Mesendoderm (in vitro differentiated cells): ENCODE data around the gene DUSP10.

Experiments
- DNase-seq: peaks from one replicate; pipeline ENCODE4 v3.0.0; 2013
- H2AK5ac ChIP-seq: 2 replicates; pipeline ENCODE4 v1.6.1; 2013; ENCODE audit warnings: low read length, inconsistent platforms
- H2BK120ac ChIP-seq: 2 replicates; pipeline ENCODE4 v1.6.1; 2013; ENCODE audit warnings: low read depth, mild to moderate bottlenecking, low read length, moderate library complexity, mixed read lengths
- H2BK15ac ChIP-seq: replicated peaks from 2 replicates; pipeline ENCODE4 v1.6.1; 2013; ENCODE audit warnings: low read depth, mild to moderate bottlenecking, moderate library complexity
- H2BK5ac ChIP-seq: 2 replicates; pipeline ENCODE4 v1.6.1; 2013; ENCODE audit warnings: low read length, inconsistent platforms
- H3K18ac ChIP-seq: 2 replicates; pipeline ENCODE4 v1.6.1; 2013; ENCODE audit warnings: mild to moderate bottlenecking, low read length, mixed read lengths
- H3K23ac ChIP-seq: one replicate; pipeline ENCODE4 v1.6.1; 2013; ENCODE audit warnings: low read length
- H3K27ac ChIP-seq: 2 replicates; pipeline ENCODE4 v1.5.1; 2013; ENCODE audit warnings: low read depth, mild to moderate bottlenecking, inconsistent platforms, low read length, moderate library complexity
- H3K27me3 ChIP-seq: 2 replicates; pipeline ENCODE4 v1.6.1; 2013; ENCODE audit warnings: low read length, control low read depth, mild to moderate bottlenecking, inconsistent platforms; ENCODE audit not compliant: insufficient read depth, poor library complexity
- H3K36me3 ChIP-seq: 2 replicates; pipeline ENCODE4 v1.6.1; 2013; ENCODE audit warnings: low read length, inconsistent platforms; ENCODE audit not compliant: control insufficient read depth, insufficient read depth
- H3K4ac ChIP-seq: one replicate; pipeline ENCODE4 v1.6.1; 2013; ENCODE audit warnings: low read depth, mild to moderate bottlenecking, low read length, moderate library complexity
- H3K4me1 ChIP-seq: 2 replicates; pipeline ENCODE4 v1.6.1; 2013; ENCODE audit warnings: low read depth, low read length, inconsistent platforms; ENCODE audit not compliant: control insufficient read depth
- H3K4me2 ChIP-seq: 2 replicates; pipeline ENCODE4 v1.6.1; 2013; ENCODE audit warnings: low read length
- H3K4me3 ChIP-seq: 2 replicates; pipeline ENCODE4 v1.5.1; 2013; ENCODE audit warnings: mild to moderate bottlenecking, low read length
- H3K56ac ChIP-seq: one replicate; pipeline ENCODE4 v1.6.1; 2013; ENCODE audit warnings: low read length
- H3K79me1 ChIP-seq: 2 replicates; pipeline ENCODE4 v1.6.1; 2013; ENCODE audit warnings: low read length, inconsistent platforms
- H3K79me2 ChIP-seq: 2 replicates; pipeline ENCODE4 v1.6.1; 2013; ENCODE audit warnings: mild to moderate bottlenecking, low read length; ENCODE audit not compliant: control insufficient read depth, insufficient read depth
- H3K9ac ChIP-seq: 2 replicates; pipeline ENCODE4 v1.6.1; 2013; ENCODE audit warnings: low read length, inconsistent platforms
- H4K5ac ChIP-seq: one replicate; pipeline ENCODE4 v1.6.1; 2013; ENCODE audit warnings: low read length
- H4K8ac ChIP-seq: one replicate; pipeline ENCODE4 v1.6.1; 2013; ENCODE audit warnings: low read depth, mild to moderate bottlenecking, control low read depth, low read length, moderate library complexity
- WGBS: extraction: QIAGEN DNeasy Blood & Tissue Kit; methylation state at CpG from one replicate; pipeline ENCODE4 v1.1.7; 2013; ENCODE audit warnings: low lambda C conversion rate, missing lambda C conversion rate; ENCODE audit not compliant: insufficient coverage; ENCODE audit errors: extremely low coverage; 5-methylcytosine and 5-hydroxymethylcytosine counted together

DUSP10 gene

DNA sequence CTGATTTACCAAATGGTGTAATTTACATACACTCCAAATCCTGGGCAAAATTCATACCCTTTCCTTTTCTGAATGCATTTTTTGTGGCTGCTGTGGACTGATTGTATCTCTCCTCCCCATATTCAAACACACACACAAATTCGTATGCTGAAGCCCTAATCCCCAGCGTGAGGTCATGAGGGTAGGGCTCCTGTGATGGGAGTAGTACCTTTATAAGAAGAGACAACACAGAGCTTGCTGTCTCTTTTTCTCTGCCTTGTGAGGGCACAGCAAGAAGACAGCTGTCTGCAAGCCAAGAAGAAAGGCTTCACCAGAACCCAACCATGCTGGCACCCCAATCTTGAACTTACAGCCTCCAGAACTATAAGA is 24.4 kb downstream of the DUSP10 start:
- no peak for DNase-seq
- H3K79me2 ChIP-seq = peaks cover 8% of the 10 kb centered on the region
- no peak overlapping the region for H3K4me2 ChIP-seq
- no peak overlapping the region for H3K4ac ChIP-seq
- H4K8ac ChIP-seq = no peak overlapping the region
- H3K9ac ChIP-seq = no peak overlapping the region
- H3K56ac ChIP-seq = peak overlapping the region; percentile 56
- H2BK120ac ChIP-seq = no peak overlapping the region
- WGBS = no CpG with 5 or more reads among the region's 2 CpGs
- H3K79me1 ChIP-seq = peaks cover 19% of the 10 kb centered on the region
- H3K4me1 ChIP-seq = peaks cover 20% of the 10 kb centered on the region
- no peak overlapping the region for H4K5ac ChIP-seq
- no peak overlapping the region for H2BK15ac ChIP-seq
- no peak overlapping the region for H3K23ac ChIP-seq
- no peak overlapping the region for H3K18ac ChIP-seq
- H3K27ac ChIP-seq = no peak overlapping the region
- H3K4me3 ChIP-seq = no peak overlapping the region
- H3K36me3 ChIP-seq = no peaks in the 10 kb centered on the region
- H2BK5ac ChIP-seq = no peak overlapping the region
- H2AK5ac ChIP-seq = no peak overlapping the region
- no peaks in the 10 kb centered on the region for H3K27me3 ChIP-seq

GRCh38 chr1:221716713-221717484 is 25.0 kb downstream of the DUSP10 start:
- no peak overlapping the region for H2BK15ac ChIP-seq
- no CpG with 5 or more reads among the region's 7 CpGs for WGBS
- no peak overlapping the region for H3K18ac ChIP-seq
- H3K4me1 ChIP-seq = peaks cover 20% of the 10 kb centered on the region
- no peak overlapping the region for H3K4ac ChIP-seq
- H3K27ac ChIP-seq = no peak overlapping the region
- H3K79me1 ChIP-seq = peaks cover 19% of the 10 kb centered on the region
- H4K8ac ChIP-seq = no peak overlapping the region
- DNase-seq = peak; percentile 30
- no peak overlapping the region for H3K9ac ChIP-seq
- no peak overlapping the region for H3K4me2 ChIP-seq
- H3K56ac ChIP-seq = peak overlapping the region; percentile 56
- no peaks in the 10 kb centered on the region for H3K36me3 ChIP-seq
- H3K4me3 ChIP-seq = no peak overlapping the region
- H3K27me3 ChIP-seq = no peaks in the 10 kb centered on the region
- no peak overlapping the region for H2BK120ac ChIP-seq
- H3K23ac ChIP-seq = peak overlapping the region; percentile 45
- H2BK5ac ChIP-seq = no peak overlapping the region
- peaks cover 8% of the 10 kb centered on the region for H3K79me2 ChIP-seq
- H2AK5ac ChIP-seq = peak overlapping the region; percentile 45
- no peak overlapping the region for H4K5ac ChIP-seq

DNA sequence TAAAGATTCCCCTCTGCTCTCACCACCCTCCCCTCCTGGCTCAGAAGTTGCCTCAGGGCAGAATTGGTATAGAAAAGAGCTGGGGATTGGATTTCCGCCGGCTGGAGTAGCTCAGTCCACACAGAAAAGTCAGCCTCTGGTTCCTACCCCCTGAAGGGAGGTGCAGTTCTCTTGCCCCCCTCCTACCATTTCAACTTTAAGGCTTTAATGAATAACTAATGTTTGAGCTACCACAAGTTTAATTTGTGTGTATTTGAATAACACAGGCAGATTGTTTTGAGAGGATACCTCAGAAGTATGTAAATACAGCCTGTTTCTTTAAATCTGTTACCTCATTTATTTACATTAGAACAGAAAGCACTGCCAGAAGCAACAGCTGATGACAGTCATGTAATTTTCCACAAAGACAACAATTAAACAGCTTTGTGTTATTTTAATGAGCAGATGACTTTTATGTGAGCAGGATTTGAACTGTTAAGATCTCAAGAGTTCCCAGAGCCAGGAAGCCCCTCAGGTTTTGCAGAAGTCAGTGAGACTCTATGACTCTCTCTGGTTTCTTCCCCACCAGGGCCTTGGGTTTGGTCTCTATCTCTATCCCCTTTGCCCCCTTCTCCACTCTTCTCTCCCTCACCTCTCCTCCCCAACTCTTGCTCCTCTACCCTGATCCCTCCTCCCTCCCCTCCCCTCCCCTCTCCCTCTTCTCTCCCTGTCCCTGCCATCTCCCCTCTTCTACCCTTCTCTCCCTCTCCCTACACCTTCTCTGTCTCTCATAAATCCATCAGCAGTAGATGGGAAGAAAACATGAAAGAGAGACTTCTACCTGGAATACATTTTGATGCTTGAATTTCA is 26.3 kb downstream of the DUSP10 start:
- Histone ChIP-seq H3K9ac (no peak overlapping the region), H3K36me3 (no peaks in the 10 kb centered on the region), H3K27me3 (no peaks in the 10 kb centered on the region), H3K4me2 (no peak overlapping the region), H2BK5ac (no peak overlapping the region), H3K79me2 (peaks cover 6% of the 10 kb centered on the region), H3K4me1 (peaks cover 20% of the 10 kb centered on the region), H3K23ac (no peak overlapping the region), H2BK120ac (no peak overlapping the region), H4K5ac (no peak overlapping the region), H3K4ac (no peak overlapping the region), H2BK15ac (no peak overlapping the region), H3K79me1 (peaks cover 17% of the 10 kb centered on the region), H2AK5ac (no peak overlapping the region), H4K8ac (no peak overlapping the region), H3K27ac (peak overlapping the region; percentile 58), H3K18ac (peak overlapping the region; percentile 21), H3K56ac (peak overlapping the region; percentile 27), H3K4me3 (no peak overlapping the region)
- peak; percentile 89 for DNase-seq
- no CpG with 5 or more reads among the region's 2 CpGs for WGBS

DNA sequence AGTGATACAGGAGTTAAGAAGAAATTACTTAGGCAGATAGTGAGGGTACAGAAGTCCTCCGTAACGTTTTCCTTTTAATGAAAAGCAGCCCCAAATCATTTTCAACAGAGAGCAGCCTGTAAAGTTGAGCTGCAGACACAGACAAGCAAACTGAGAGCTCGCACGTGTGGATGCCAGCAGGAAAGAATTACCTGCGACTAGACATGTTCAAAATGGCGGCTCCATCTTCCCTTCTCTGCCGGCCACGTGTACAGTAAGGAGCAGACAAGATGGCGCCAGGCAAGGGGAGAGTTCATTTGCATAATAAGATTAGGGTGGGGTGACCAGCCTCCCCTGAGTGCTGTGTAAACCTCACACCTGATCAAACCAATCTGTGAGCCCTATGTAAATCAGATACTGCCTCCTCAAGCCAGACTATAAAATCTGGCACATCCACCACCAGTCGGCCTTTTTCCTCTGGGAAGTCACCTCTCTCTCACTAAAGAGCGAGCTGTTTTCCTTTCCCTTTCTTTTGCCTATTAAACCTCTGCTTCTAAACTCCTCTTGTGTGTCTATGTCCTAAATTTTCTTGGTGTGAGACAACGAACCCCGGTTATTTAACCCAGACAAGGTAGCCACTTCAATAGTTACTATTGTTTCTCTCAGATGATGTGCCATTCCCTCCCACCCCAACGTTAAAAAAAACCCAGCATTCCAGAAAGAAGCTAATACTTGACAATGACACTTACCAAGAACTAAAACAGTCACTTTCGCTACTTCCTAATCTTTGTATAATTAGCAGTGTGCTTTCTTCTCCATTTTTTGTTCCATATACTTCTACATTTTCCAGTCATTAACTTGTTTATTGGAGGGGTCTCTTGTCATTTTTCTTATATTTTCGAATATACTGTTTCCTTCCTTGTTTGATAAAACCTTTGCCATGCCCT is 27.4 kb downstream of the DUSP10 start:
- H3K4me2 ChIP-seq = no peak overlapping the region
- WGBS = no CpG with 5 or more reads among the region's 16 CpGs
- H3K23ac ChIP-seq = no peak overlapping the region
- no peak overlapping the region for H3K18ac ChIP-seq
- no peak overlapping the region for H3K4me3 ChIP-seq
- no peak overlapping the region for H2BK120ac ChIP-seq
- H3K27me3 ChIP-seq = no peaks in the 10 kb centered on the region
- H3K4ac ChIP-seq = no peak overlapping the region
- peaks cover 20% of the 10 kb centered on the region for H3K4me1 ChIP-seq
- no peak overlapping the region for H3K56ac ChIP-seq
- peaks cover 14% of the 10 kb centered on the region for H3K79me1 ChIP-seq
- no peaks in the 10 kb centered on the region for H3K36me3 ChIP-seq
- no peak overlapping the region for H2BK5ac ChIP-seq
- H2BK15ac ChIP-seq = no peak overlapping the region
- DNase-seq = peak; percentile 68
- H4K8ac ChIP-seq = no peak overlapping the region
- H3K27ac ChIP-seq = peak overlapping the region; percentile 67
- H3K9ac ChIP-seq = no peak overlapping the region
- no peak overlapping the region for H4K5ac ChIP-seq
- H3K79me2 ChIP-seq = peaks cover 6% of the 10 kb centered on the region
- H2AK5ac ChIP-seq = no peak overlapping the region

- Histone ChIP-seq H3K27me3 (no peaks in the 10 kb centered on the region), H3K9ac (no peak overlapping the region), H3K4me2 (no peak overlapping the region), H3K27ac (no peak overlapping the region), H4K5ac (no peak overlapping the region), H2BK15ac (no peak overlapping the region), H3K23ac (no peak overlapping the region), H3K4ac (no peak overlapping the region), H4K8ac (no peak overlapping the region), H2AK5ac (no peak overlapping the region), H2BK5ac (no peak overlapping the region), H3K56ac (no peak overlapping the region), H3K18ac (no peak overlapping the region), H3K4me3 (no peak overlapping the region), H3K79me2 (peaks cover 4% of the 10 kb centered on the region), H3K4me1 (peaks cover 11% of the 10 kb centered on the region), H2BK120ac (no peak overlapping the region), H3K79me1 (peaks cover 5% of the 10 kb centered on the region), H3K36me3 (no peaks in the 10 kb centered on the region)
- WGBS = no CpG with 5 or more reads among the region's 3 CpGs
- no peak for DNase-seq
These were observed 29.0 kb downstream of the DUSP10 start for GRCh38 chr1:221712776-221713431.
